DOHH2 (cell line): ENCODE results near the gene ZNF207.

Source experiments
- H3F3A ChIP-seq: fragments of 200-600 bp; sonication (generic), shearing (Covaris generic); 2 replicates; pipeline ENCODE4 v1.6.0; 2016; ENCODE audit warnings: antibody characterized with exemption, mild to moderate bottlenecking; ENCODE audit not compliant: control insufficient read depth, insufficient read depth
- H3K27ac ChIP-seq: fragments of 200-600 bp; sonication (generic); 2 replicates; pipeline ENCODE4 v1.5.1; 2014; ENCODE audit warnings: low read depth, mild to moderate bottlenecking, low read length, moderate library complexity
- H3K27me3 ChIP-seq: fragments of 200-600 bp; sonication (generic); 2 replicates; pipeline ENCODE4 v1.6.1; 2014; ENCODE audit warnings: mild to moderate bottlenecking, low read length, mixed read lengths; ENCODE audit not compliant: control insufficient read depth
- H3K36me3 ChIP-seq: fragments of 200-600 bp; sonication (generic); 2 replicates; pipeline ENCODE4 v1.6.1; 2014; ENCODE audit warnings: mild to moderate bottlenecking, low read length, moderate library complexity, mixed read lengths; ENCODE audit not compliant: control insufficient read depth
- H3K4me1 ChIP-seq: fragments of 200-600 bp; sonication (generic); 2 replicates; pipeline ENCODE4 v1.6.1; 2014; ENCODE audit warnings: mild to moderate bottlenecking, low read length, mixed read lengths; ENCODE audit not compliant: control insufficient read depth
- H3K4me2 ChIP-seq: fragments of 200-600 bp; sonication (generic); 2 replicates; pipeline ENCODE4 v1.6.0; 2014; ENCODE audit warnings: mild to moderate bottlenecking, low read length, moderate library complexity
- H3K4me3 ChIP-seq: fragments of 200-600 bp; sonication (generic); 2 replicates; pipeline ENCODE4 v1.5.1; 2014; ENCODE audit warnings: mild to moderate bottlenecking, low read length, mixed read lengths
- H3K79me2 ChIP-seq: fragments of 200-600 bp; sonication (generic); 2 replicates; pipeline ENCODE4 v1.6.1; 2014; ENCODE audit warnings: mild to moderate bottlenecking, low read length, mixed read lengths; ENCODE audit not compliant: control insufficient read depth
- H3K9me2 ChIP-seq: fragments of 200-600 bp; sonication (generic); replicated peaks from 2 replicates; pipeline ENCODE4 v1.6.1; 2014; ENCODE audit warnings: mild to moderate bottlenecking, low read length, mixed read lengths; ENCODE audit not compliant: control insufficient read depth
- H3K9me3 ChIP-seq: fragments of 200-600 bp; sonication (generic); 2 replicates; pipeline ENCODE4 v1.6.1; 2014; ENCODE audit warnings: antibody characterized with exemption, low read length, mixed read lengths; ENCODE audit not compliant: control insufficient read depth, insufficient read depth
- H4K20me1 ChIP-seq: fragments of 200-600 bp; sonication (generic); 2 replicates; pipeline ENCODE4 v1.6.0; 2014; ENCODE audit warnings: low read depth, mild to moderate bottlenecking, antibody characterized with exemption, low read length, moderate library complexity; ENCODE audit not compliant: control insufficient read depth, insufficient read depth
- EZH2phosphoT487 ChIP-seq: fragments of 200-600 bp; sonication (generic); IDR thresholded peaks from 2 replicates; pipeline ENCODE4 v1.6.1; 2017; ENCODE audit warnings: borderline replicate concordance, mild to moderate bottlenecking, antibody characterized with exemption, low read length, moderate library complexity, mixed read lengths
- TF ChIP-seq, protein P1 (sequence below): fragments of 200-600 bp; sonication (generic); IDR thresholded peaks from one replicate; pipeline ENCODE4 v1.5.1; 2014; ENCODE audit warnings: antibody characterized with exemption, mild to moderate bottlenecking, low read depth, low read length; ENCODE audit not compliant: poor library complexity, severe bottlenecking

ZNF207 gene

DNA sequence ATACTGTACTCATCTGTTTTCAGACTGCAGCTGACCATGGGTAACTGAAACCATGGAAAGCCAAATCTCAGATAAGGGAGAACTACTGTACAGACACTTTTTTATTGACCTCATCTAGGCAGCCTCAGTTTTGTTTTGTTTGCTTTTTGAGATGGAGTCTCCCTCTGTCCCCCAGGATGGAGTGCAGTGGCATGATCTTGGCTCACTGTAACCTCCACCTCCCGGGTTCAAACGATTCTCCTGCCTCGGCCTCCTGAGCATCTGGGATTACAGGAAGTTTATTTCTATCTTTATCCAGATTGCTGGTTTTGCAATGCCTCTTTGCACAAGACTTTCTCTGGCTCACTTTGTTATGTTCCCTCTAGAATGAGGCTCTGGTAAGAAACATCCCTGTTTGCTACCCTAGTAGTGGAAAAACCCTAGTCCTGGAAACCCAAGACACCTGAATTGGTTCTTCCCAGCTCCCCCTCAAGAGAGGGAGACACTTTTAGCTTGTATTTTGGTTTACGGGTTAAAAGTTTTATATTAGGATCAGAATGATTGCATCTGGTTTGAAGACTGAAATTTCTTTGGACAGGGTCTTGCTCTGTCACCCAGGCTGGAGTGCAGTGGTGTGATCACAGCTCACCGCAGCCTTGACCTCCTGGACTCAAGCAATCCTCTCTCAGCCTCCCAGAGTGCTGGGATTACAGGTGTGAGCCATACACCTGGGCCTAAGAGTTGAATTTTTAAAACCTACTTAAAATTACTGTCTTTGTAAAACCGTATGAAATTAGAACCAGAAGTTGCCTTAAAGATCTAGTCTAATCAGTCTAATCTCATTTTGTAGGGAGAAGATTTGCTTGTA lies 38.9 kb downstream of the ZNF207 start:
- H3K4me1 ChIP-seq, result no peaks in the 10 kb centered on the region
- H3K9me3 ChIP-seq, result no peaks in the 10 kb centered on the region
- no peaks in the 10 kb centered on the region for H3K36me3 ChIP-seq
- no peak overlapping the region for H3K4me2 ChIP-seq
- H3K27me3 ChIP-seq, result no peaks in the 10 kb centered on the region
- peaks cover 12% of the 10 kb centered on the region for H3F3A ChIP-seq
- no peak for TF ChIP-seq EZH2phosphoT487
- TF ChIP-seq, protein P1, sequence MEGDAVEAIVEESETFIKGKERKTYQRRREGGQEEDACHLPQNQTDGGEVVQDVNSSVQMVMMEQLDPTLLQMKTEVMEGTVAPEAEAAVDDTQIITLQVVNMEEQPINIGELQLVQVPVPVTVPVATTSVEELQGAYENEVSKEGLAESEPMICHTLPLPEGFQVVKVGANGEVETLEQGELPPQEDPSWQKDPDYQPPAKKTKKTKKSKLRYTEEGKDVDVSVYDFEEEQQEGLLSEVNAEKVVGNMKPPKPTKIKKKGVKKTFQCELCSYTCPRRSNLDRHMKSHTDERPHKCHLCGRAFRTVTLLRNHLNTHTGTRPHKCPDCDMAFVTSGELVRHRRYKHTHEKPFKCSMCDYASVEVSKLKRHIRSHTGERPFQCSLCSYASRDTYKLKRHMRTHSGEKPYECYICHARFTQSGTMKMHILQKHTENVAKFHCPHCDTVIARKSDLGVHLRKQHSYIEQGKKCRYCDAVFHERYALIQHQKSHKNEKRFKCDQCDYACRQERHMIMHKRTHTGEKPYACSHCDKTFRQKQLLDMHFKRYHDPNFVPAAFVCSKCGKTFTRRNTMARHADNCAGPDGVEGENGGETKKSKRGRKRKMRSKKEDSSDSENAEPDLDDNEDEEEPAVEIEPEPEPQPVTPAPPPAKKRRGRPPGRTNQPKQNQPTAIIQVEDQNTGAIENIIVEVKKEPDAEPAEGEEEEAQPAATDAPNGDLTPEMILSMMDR, result no peak
- H3K4me3 ChIP-seq, result no peak overlapping the region
- H3K27ac ChIP-seq, result no peak overlapping the region
- H3K9me2 ChIP-seq, result no peaks in the 10 kb centered on the region
- H4K20me1 ChIP-seq, result no peaks in the 10 kb centered on the region
- no peaks in the 10 kb centered on the region for H3K79me2 ChIP-seq

DNA sequence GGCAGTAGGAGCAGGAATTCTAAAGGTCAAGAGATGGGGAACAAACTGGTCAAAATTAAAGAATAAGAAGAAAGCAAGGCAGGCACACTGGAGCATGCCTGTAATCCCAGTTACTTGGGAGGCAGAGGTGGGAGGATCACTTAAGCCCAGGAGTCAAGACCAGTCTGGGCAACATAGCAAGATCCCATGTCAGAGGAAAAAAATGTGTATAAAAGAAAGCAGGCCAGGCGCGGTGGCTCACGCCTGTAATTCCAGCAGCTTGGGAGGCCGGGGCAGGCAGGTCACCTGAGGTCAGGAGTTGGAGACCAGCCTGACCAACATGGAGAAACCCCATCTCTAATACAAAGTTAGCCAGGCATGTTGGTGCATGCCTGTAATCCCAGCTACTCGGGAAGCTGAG lies 43.9 kb downstream of the ZNF207 start:
- TF ChIP-seq, protein P1, result no peak
- TF ChIP-seq EZH2phosphoT487, result no peak
- H3K79me2 ChIP-seq, result no peaks in the 10 kb centered on the region
- no peak overlapping the region for H3K27ac ChIP-seq
- no peaks in the 10 kb centered on the region for H3K4me1 ChIP-seq
- H3K27me3 ChIP-seq, result no peaks in the 10 kb centered on the region
- no peaks in the 10 kb centered on the region for H3F3A ChIP-seq
- no peak overlapping the region for H3K4me3 ChIP-seq
- H3K9me3 ChIP-seq, result no peaks in the 10 kb centered on the region
- no peaks in the 10 kb centered on the region for H3K9me2 ChIP-seq
- H3K4me2 ChIP-seq, result no peak overlapping the region
- no peaks in the 10 kb centered on the region for H3K36me3 ChIP-seq
- no peaks in the 10 kb centered on the region for H4K20me1 ChIP-seq

DNA sequence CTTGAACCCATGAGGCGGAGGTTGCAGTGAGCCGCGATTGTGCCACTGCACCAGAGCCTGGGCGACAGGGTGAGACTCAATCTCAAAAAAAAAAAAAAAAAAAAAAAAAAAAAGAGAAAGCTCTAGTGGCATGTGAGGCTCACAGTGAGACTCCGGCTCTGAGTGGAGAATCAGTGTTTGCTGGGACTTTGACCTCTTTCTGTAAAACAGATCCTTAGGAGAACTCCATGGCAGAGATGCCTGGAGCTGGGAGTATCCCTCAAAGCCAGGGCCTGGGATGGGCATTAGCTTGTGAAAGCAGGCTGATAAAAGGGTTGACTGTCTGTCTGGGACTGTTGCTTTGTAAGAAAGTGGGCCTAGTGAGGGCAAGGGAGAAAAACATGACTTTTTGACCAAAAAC lies 46.4 kb downstream of the ZNF207 start:
- Histone ChIP-seq H3F3A (no peaks in the 10 kb centered on the region), H3K9me2 (no peaks in the 10 kb centered on the region), H3K4me2 (no peak overlapping the region), H4K20me1 (no peaks in the 10 kb centered on the region), H3K36me3 (no peaks in the 10 kb centered on the region), H3K4me3 (no peak overlapping the region), H3K9me3 (no peaks in the 10 kb centered on the region), H3K4me1 (no peaks in the 10 kb centered on the region), H3K79me2 (no peaks in the 10 kb centered on the region), H3K27ac (no peak overlapping the region), H3K27me3 (no peaks in the 10 kb centered on the region)
- no peak for TF ChIP-seq EZH2phosphoT487
- TF ChIP-seq, protein P1, result no peak
